Hepatocyte (in vitro differentiated cells): Measurements from ENCODE around the gene NTPCR. TPM values are rescaled to one million over a fixed set of nuclear protein-coding genes. Genes with fewer than 3 reads are reported as not detected.

Experiments
- DNase-seq: peaks from one replicate; pipeline ENCODE4 v3.0.0-alpha.2; 2016; ENCODE audit warnings: low spot score
- H2AFZ ChIP-seq: fragments of 200-600 bp; sonication (generic); 2 replicates; pipeline ENCODE4 v1.6.0; 2016; ENCODE audit warnings: antibody characterized with exemption, mild to moderate bottlenecking
- H3K27ac ChIP-seq: fragments of 200-600 bp; sonication (generic); 2 replicates; pipeline ENCODE4 v1.5.1; 2016; ENCODE audit warnings: mild to moderate bottlenecking
- H3K27me3 ChIP-seq: fragments of 200-600 bp; sonication (generic); 2 replicates; pipeline ENCODE4 v1.6.1; 2016
- H3K36me3 ChIP-seq: fragments of 200-600 bp; sonication (generic); replicated peaks from 2 replicates; pipeline ENCODE4 v1.5.1; 2016; ENCODE audit warnings: low read depth; ENCODE audit not compliant: insufficient read depth
- H3K4me1 ChIP-seq: fragments of 200-600 bp; sonication (generic); 2 replicates; pipeline ENCODE4 v1.5.1; 2016; ENCODE audit warnings: mild to moderate bottlenecking, moderate library complexity; ENCODE audit not compliant: insufficient read depth
- H3K4me2 ChIP-seq: fragments of 200-600 bp; sonication (generic); 2 replicates; pipeline ENCODE4 v1.6.0; 2016
- H3K4me3 ChIP-seq: fragments of 200-600 bp; sonication (generic); 2 replicates; pipeline ENCODE4 v1.5.1; 2016; ENCODE audit warnings: mild to moderate bottlenecking
- H3K79me2 ChIP-seq: fragments of 200-600 bp; sonication (generic); 2 replicates; pipeline ENCODE4 v1.6.0; 2017; ENCODE audit warnings: mild to moderate bottlenecking
- H3K9me2 ChIP-seq: fragments of 200-600 bp; sonication (generic); replicated peaks from 2 replicates; pipeline ENCODE4 v1.6.0; 2017; ENCODE audit warnings: mild to moderate bottlenecking; ENCODE audit not compliant: insufficient read depth
- H3K9me3 ChIP-seq: fragments of 200-600 bp; sonication (generic); 2 replicates; pipeline ENCODE4 v1.5.1; 2016; ENCODE audit warnings: low read depth, mild to moderate bottlenecking
- H4K20me1 ChIP-seq: fragments of 200-600 bp; sonication (generic); 2 replicates; pipeline ENCODE4 v1.6.0; 2016; ENCODE audit warnings: mild to moderate bottlenecking; ENCODE audit not compliant: insufficient read depth, poor library complexity, severe bottlenecking
- CTCF ChIP-seq: fragments of 200-600 bp; sonication (generic); IDR thresholded peaks from 2 replicates; pipeline ENCODE4 v1.5.1; 2016; ENCODE audit warnings: antibody characterized with exemption, mild to moderate bottlenecking; ENCODE audit not compliant: poor library complexity
- EZH2 ChIP-seq: fragments of 200-600 bp; sonication (generic); IDR thresholded peaks from 2 replicates; pipeline ENCODE4 v1.6.1; 2016; ENCODE audit warnings: antibody characterized with exemption, mild to moderate bottlenecking, borderline replicate concordance
- EZH2phosphoT487 ChIP-seq: fragments of 200-600 bp; sonication (generic); IDR thresholded peaks from one replicate; pipeline ENCODE4 v1.6.1; 2018; ENCODE audit warnings: antibody characterized with exemption, mild to moderate bottlenecking, low read depth, moderate library complexity; ENCODE audit not compliant: unreplicated experiment, severe bottlenecking
- WGBS: methylation state at CpG from one replicate; pipeline ENCODE4 v1.1.6; 2016; ENCODE audit warnings: low lambda C conversion rate; ENCODE audit errors: missing lambda C conversion rate; 5-methylcytosine and 5-hydroxymethylcytosine counted together
- polyA plus RNA-seq: library from polyadenylated mRNA; unstranded; fragments of >200 nt; fragmentation: Nextera tagmentation; extraction: Ambion mirVana; gene quantifications from 2 replicates; pipeline ENCODE4 v1.2.1, GENCODE V29; 2016
- total RNA-seq: library from RNA; depleted of rRNA; stranded (reverse); fragments of >200 nt; gene quantifications from 2 replicates; pipeline ENCODE4 v1.2.3, GENCODE V29; 2014

The NTPCR gene
- total and polyA plus RNA-seq, 2 experiments from 2014 or later = 32.1 to 52.9 TPM

- DNase-seq = no peak
- H3K79me2 ChIP-seq = no peaks in the 10 kb centered on the region
- TF ChIP-seq EZH2 (no peak), EZH2phosphoT487 (no peak), CTCF (no peak)
- H3K4me1 ChIP-seq = no peaks in the 10 kb centered on the region
- H3K27ac ChIP-seq = no peak overlapping the region
- H3K4me2 ChIP-seq = no peak overlapping the region
- 95% methylated on average over 3 of the region's 3 CpGs for WGBS
- H3K9me3 ChIP-seq = no peaks in the 10 kb centered on the region
- no peak overlapping the region for H3K4me3 ChIP-seq
- H2AFZ ChIP-seq = no peak overlapping the region
- no peaks in the 10 kb centered on the region for H4K20me1 ChIP-seq
- H3K36me3 ChIP-seq = no peaks in the 10 kb centered on the region
- H3K27me3 ChIP-seq = no peaks in the 10 kb centered on the region
- no peaks in the 10 kb centered on the region for H3K9me2 ChIP-seq
Observed at GRCh38 chr1:232992227-232992626, 41.8 kb downstream of the NTPCR start.

- no peak overlapping the region for H3K4me2 ChIP-seq
- H4K20me1 ChIP-seq = no peaks in the 10 kb centered on the region
- no peaks in the 10 kb centered on the region for H3K4me1 ChIP-seq
- H3K4me3 ChIP-seq = no peak overlapping the region
- no peaks in the 10 kb centered on the region for H3K79me2 ChIP-seq
- no peak overlapping the region for H2AFZ ChIP-seq
- no peaks in the 10 kb centered on the region for H3K27me3 ChIP-seq
- H3K9me3 ChIP-seq = no peaks in the 10 kb centered on the region
- H3K36me3 ChIP-seq = no peaks in the 10 kb centered on the region
- DNase-seq = no peak
- TF ChIP-seq EZH2phosphoT487 = no peak
- TF ChIP-seq CTCF = no peak
- TF ChIP-seq EZH2 = no peak
- 93% methylated on average over 3 of the region's 3 CpGs for WGBS
- H3K27ac ChIP-seq = no peak overlapping the region
- H3K9me2 ChIP-seq = no peaks in the 10 kb centered on the region
Observed at GRCh38 chr1:232993555-232993954, 43.1 kb downstream of the NTPCR start.

DNA sequence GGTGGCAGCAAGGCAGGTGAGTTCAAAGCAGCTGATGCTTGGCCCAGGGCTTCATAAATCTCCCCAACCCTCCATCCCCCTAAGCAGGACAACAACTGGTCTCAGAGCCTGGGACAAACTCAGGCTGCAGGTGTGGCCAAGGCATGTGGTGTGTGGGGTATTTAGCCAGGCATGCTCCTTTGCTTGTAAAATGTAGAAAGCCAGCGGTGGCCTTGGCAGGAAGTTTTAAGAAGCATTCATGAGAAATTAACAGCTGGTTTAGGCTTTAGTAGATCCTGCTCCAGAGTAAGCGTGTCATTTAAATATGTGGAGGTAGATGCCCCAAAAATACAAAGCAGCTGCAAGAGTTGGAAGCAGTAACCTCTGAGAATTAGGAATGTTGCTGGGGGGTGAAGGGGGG is 44.8 kb downstream of the NTPCR start:
- Histone ChIP-seq H3K36me3 (no peaks in the 10 kb centered on the region), H3K27ac (no peak overlapping the region), H3K27me3 (no peaks in the 10 kb centered on the region), H3K9me2 (no peaks in the 10 kb centered on the region), H3K4me2 (no peak overlapping the region), H2AFZ (no peak overlapping the region), H3K4me3 (no peak overlapping the region), H3K4me1 (no peaks in the 10 kb centered on the region), H3K79me2 (no peaks in the 10 kb centered on the region), H3K9me3 (no peaks in the 10 kb centered on the region), H4K20me1 (no peaks in the 10 kb centered on the region)
- 81% methylated on average over 2 of the region's 2 CpGs for WGBS
- DNase-seq = no peak
- TF ChIP-seq EZH2phosphoT487 = no peak
- TF ChIP-seq CTCF = no peak

GRCh38 chr1:232996143-232996542 is 45.7 kb downstream of the NTPCR start:
- Histone ChIP-seq H3K9me3 (no peaks in the 10 kb centered on the region), H3K27me3 (no peaks in the 10 kb centered on the region), H3K4me1 (no peaks in the 10 kb centered on the region), H3K9me2 (no peaks in the 10 kb centered on the region), H2AFZ (no peak overlapping the region), H3K4me3 (no peak overlapping the region), H3K36me3 (no peaks in the 10 kb centered on the region), H4K20me1 (no peaks in the 10 kb centered on the region), H3K4me2 (no peak overlapping the region), H3K27ac (peak overlapping the region; percentile 33), H3K79me2 (no peaks in the 10 kb centered on the region)
- peak; percentile 13 for DNase-seq
- TF ChIP-seq EZH2 = no peak
- TF ChIP-seq EZH2phosphoT487 = no peak
- TF ChIP-seq CTCF = no peak
- 92% methylated on average over 2 of the region's 2 CpGs for WGBS
